Islet of Langerhans (tissue), 1 donor: Measurements from ENCODE around the gene DNTT.

Experiments
- FAIRE-seq: peaks from one replicate; lab custom pipeline; 2011; peaks lifted over from hg19 to GRCh38; lab: Jason Lieb, UNC

The DNTT gene

GRCh38 chr10:96377816-96378294 lies 73.6 kb downstream of the DNTT start:
- FAIRE-seq, result no peak

- no peak for FAIRE-seq
Observed at GRCh38 chr10:96378741-96379140, 74.5 kb downstream of the DNTT start.

GRCh38 chr10:96379758-96380157 lies 75.5 kb downstream of the DNTT start:
- FAIRE-seq, result no peak

- no peak for FAIRE-seq
Observed at GRCh38 chr10:96380821-96381220, 76.6 kb downstream of the DNTT start.

- no peak for FAIRE-seq
Observed at GRCh38 chr10:96384506-96384905, 80.3 kb downstream of the DNTT start.

- no peak for FAIRE-seq
Observed at GRCh38 chr10:96387161-96387560, 82.9 kb downstream of the DNTT start.

- no peak for FAIRE-seq
Observed at GRCh38 chr10:96387601-96388000, 83.4 kb downstream of the DNTT start.
